SU-DHL-6 (cell line): ENCODE results near the gene GPR78.

Experiments
- CTCF ChIP-seq: fragments of 200-600 bp; sonication (generic); IDR thresholded peaks from one replicate; pipeline ENCODE4 v1.5.1; 2017; ENCODE audit warnings: antibody characterized with exemption, mild to moderate bottlenecking, low read length, moderate library complexity; ENCODE audit not compliant: insufficient read depth, poor library complexity, severe bottlenecking
- EZH2phosphoT487 ChIP-seq: fragments of 200-600 bp; sonication (generic), shearing (Covaris generic); conservative IDR thresholded peaks from 2 replicates; pipeline ENCODE4 v1.6.1; 2018; ENCODE audit warnings: mild to moderate bottlenecking, antibody characterized with exemption, low read length, moderate library complexity, mixed read lengths

GRCh38 chr4:8556341-8557150 lies 23.6 kb upstream of the GPR78 start:
- TF ChIP-seq CTCF (no peak), EZH2phosphoT487 (no peak)
